K562 (cell line): ENCODE measurements around the gene KCNH2. TPM values are rescaled to one million over a fixed set of nuclear protein-coding genes. Genes with fewer than 3 reads are reported as not detected.

ENCODE experiments used
- ATAC-seq: fragments of 200-7000 bp; cut with Tn5 transposase; 3 replicates; pipeline ENCODE4 v1.9.1; 2020; ENCODE audit warnings: moderate library complexity
- BruUV-seq: library from RNA; stranded (reverse); fragments of 400-500 nt; replicated peaks from 2 replicates; lab custom pipeline; 2021; lab: Mats Ljungman, UMichigan
- CTCF ChIA-PET: fragments of 300-600 bp; formaldehyde crosslinking; extraction: SDS; loops from one replicate; lab custom pipeline; 2021; ENCODE audit warnings: low intra/inter-chr PET ratio; lab: Yijun Ruan, JAX
- POLR2A ChIA-PET: fragments of 300-600, 350-650 bp; sonication (Branson Sonifier 250); formaldehyde crosslinking; extraction: SDS; loops from one replicate; lab custom pipeline; 2021; ENCODE audit warnings: antibody characterized with exemption, inconsistent platforms; lab: Yijun Ruan, JAX
- DNase-seq, 4 experiments: peaks; one replicate each; pipeline versions ENCODE4 v3.0.0 to v3.0.0-alpha.2; 2011 to 2018; ENCODE audit warnings: low spot score in 3 of 4, mixed read lengths in 3 of 4; ENCODE audit errors: extremely low read depth in 1 of 4
- FAIRE-seq: peaks from 2 replicates; lab custom pipeline; 2011; peaks lifted over from hg19 to GRCh38; lab: Jason Lieb, UNC
- H2AFZ ChIP-seq: 2 replicates; pipeline ENCODE4 v1.6.0; 2011; ENCODE audit warnings: low read depth, low read length, control low read depth, inconsistent platforms
- H3K27ac ChIP-seq: fragments of 200-600 bp; 3 replicates; pipeline ENCODE4 v1.8.0; 2011; ENCODE audit warnings: low read depth, mild to moderate bottlenecking, control low read depth, inconsistent platforms, low read length, moderate library complexity, mixed read lengths; ENCODE audit errors: extremely low read depth
- H3K27me3 ChIP-seq, 2 experiments: fragments of 300-600 bp in 1 of 2; 2 replicates in 1 of 2; 3 replicates in 1 of 2; pipeline versions ENCODE4 v1.6.0 to v1.8.0; 2011; ENCODE audit warnings: inconsistent platforms in 2 of 2, low read length in 2 of 2, mild to moderate bottlenecking in 1 of 2, mixed read lengths in 1 of 2, moderate library complexity in 1 of 2; ENCODE audit not compliant: control insufficient read depth in 2 of 2, insufficient read depth in 2 of 2
- H3K36me3 ChIP-seq: fragments of 300-600 bp; 3 replicates; pipeline ENCODE4 v1.8.0; 2011; ENCODE audit warnings: mild to moderate bottlenecking, low read length, inconsistent platforms; ENCODE audit not compliant: control insufficient read depth, insufficient read depth
- H3K4me1 ChIP-seq, 2 experiments: fragments of 200-600 bp in 1 of 2; replicated peaks in 1 of 2; 2 replicates in 1 of 2; 3 replicates in 1 of 2; pipeline versions ENCODE4 v1.5.1 to v1.8.0; 2011; ENCODE audit warnings: inconsistent platforms in 2 of 2, low read length in 2 of 2, mild to moderate bottlenecking in 1 of 2, mixed read lengths in 1 of 2, moderate library complexity in 1 of 2; ENCODE audit not compliant: control insufficient read depth in 2 of 2, insufficient read depth in 2 of 2
- H3K4me2 ChIP-seq: 2 replicates; pipeline ENCODE4 v1.6.1; 2011; ENCODE audit warnings: low read length, control low read depth, inconsistent platforms, mixed read lengths; ENCODE audit not compliant: insufficient read depth
- H3K4me3 ChIP-seq: fragments of 200-600 bp; sonication (generic), shearing (Covaris generic); 2 replicates; pipeline ENCODE4 v1.5.1; 2016; ENCODE audit warnings: control low read depth, inconsistent platforms
- H3K79me2 ChIP-seq: fragments of 200-600 bp; 3 replicates; pipeline ENCODE4 v1.8.0; 2011; ENCODE audit warnings: low read length, inconsistent platforms; ENCODE audit not compliant: control insufficient read depth, insufficient read depth
- H3K9ac ChIP-seq, 2 experiments: 2 replicates each; pipeline versions ENCODE4 v1.6.0 to v1.6.1; 2011; ENCODE audit warnings: low read depth in 2 of 2, low read length in 2 of 2, control low read depth in 1 of 2, inconsistent platforms in 1 of 2, mild to moderate bottlenecking in 1 of 2, mixed read lengths in 1 of 2; ENCODE audit not compliant: insufficient read depth in 1 of 2
- H3K9me1 ChIP-seq: one replicate; pipeline ENCODE4 v1.6.0; 2011; ENCODE audit warnings: inconsistent platforms, mild to moderate bottlenecking, low read length, moderate library complexity; ENCODE audit not compliant: control insufficient read depth, insufficient read depth
- H3K9me3 ChIP-seq: replicated peaks from 2 replicates; pipeline ENCODE4 v1.5.1; 2011; ENCODE audit warnings: low read depth, low read length, inconsistent platforms; ENCODE audit not compliant: control insufficient read depth, insufficient read depth
- H4K20me1 ChIP-seq: replicated peaks from 2 replicates; pipeline ENCODE4 v1.6.1; 2011; ENCODE audit warnings: low read length, inconsistent platforms, mixed read lengths; ENCODE audit not compliant: control insufficient read depth, insufficient read depth
- ARID4B ChIP-seq: sonication (generic); formaldehyde crosslinking; IDR thresholded peaks from 2 replicates; pipeline ENCODE4 v1.8.0; 2022; ENCODE audit warnings: mild to moderate bottlenecking, missing genetic modification reagents
- FIP1L1 ChIP-seq: fragments of 200-400 bp; formaldehyde crosslinking; IDR thresholded peaks from 2 replicates; pipeline ENCODE4 v1.6.1; 2018; ENCODE audit warnings: mild to moderate bottlenecking, low read depth, low read length; ENCODE audit not compliant: poor library complexity, severe bottlenecking
- FOXP1 ChIP-seq: sonication (generic); formaldehyde crosslinking; IDR thresholded peaks from 2 replicates; pipeline ENCODE4 v1.8.0; 2022; ENCODE audit warnings: mild to moderate bottlenecking, missing genetic modification reagents
- ZBTB33 ChIP-seq: sonication (generic); formaldehyde crosslinking; IDR thresholded peaks from 2 replicates; pipeline ENCODE4 v1.8.1; 2023; ENCODE audit warnings: mild to moderate bottlenecking, missing genetic modification reagents
- ZNF384 ChIP-seq: IDR thresholded peaks from 2 replicates; pipeline ENCODE4 v1.6.1; 2012; ENCODE audit warnings: low read depth, low read length, improper control_type of control experiment
- WGBS: fragments of 100-300 bp; shearing (Covaris generic); methylation state at CpG from one replicate; pipeline ENCODE4 v1.1.6; 2016; ENCODE audit warnings: low coverage, mixed read lengths; ENCODE audit not compliant: insufficient coverage; ENCODE audit errors: missing lambda C conversion rate; 5-methylcytosine and 5-hydroxymethylcytosine counted together
- in situ Hi-C: fragments of 300-500 bp; cut with MboI; formaldehyde crosslinking; loops from 4 replicates; pipeline ENCODE4 v1.15.0; 2018; ENCODE audit warnings: inconsistent platforms, mixed read lengths
- intact Hi-C: fragments of 100-400 bp; cut with micrococcal nuclease; formaldehyde crosslinking; loops from 2 replicates; pipeline ENCODE4 v1.14.2; 2022
- polyA plus RNA-seq, 8 experiments: library from polyadenylated mRNA; depleted of rRNA in 4 of 8; stranded (reverse) in 5 of 8; unstranded in 3 of 8; fragments of >200 nt; fragmentation: Nextera tagmentation in 2 of 8; fragmentation: Illumina TruSeq in 1 of 8; extraction: Ambion mirVana in 2 of 8; extraction: Trizol in 1 of 8; gene quantifications; 2 replicates each; pipeline versions ENCODE4 v1.2.1 to v1.2.3, GENCODE V29; 2011 to 2014; ENCODE audit warnings: inconsistent platforms in 1 of 8, missing spikeins in 1 of 8
- total RNA-seq, 7 experiments: library from RNA; depleted of rRNA in 6 of 7; stranded (reverse); fragments of >200 nt in 6 of 7; fragmentation: Illumina TruSeq in 2 of 7; extraction: Trizol in 2 of 7; gene quantifications; 2 replicates each; pipeline versions ENCODE4 v1.2.1 to v1.2.3, GENCODE V29; 2011 to 2021; ENCODE audit warnings: low replicate concordance in 1 of 7

KCNH2 gene
- total and polyA plus RNA-seq, 9 of the 15 experiments (the other 6 are each of a cell fraction or from before 2014, with no cell fraction given), result 18.1 to 368 (median 218) TPM

DNA sequence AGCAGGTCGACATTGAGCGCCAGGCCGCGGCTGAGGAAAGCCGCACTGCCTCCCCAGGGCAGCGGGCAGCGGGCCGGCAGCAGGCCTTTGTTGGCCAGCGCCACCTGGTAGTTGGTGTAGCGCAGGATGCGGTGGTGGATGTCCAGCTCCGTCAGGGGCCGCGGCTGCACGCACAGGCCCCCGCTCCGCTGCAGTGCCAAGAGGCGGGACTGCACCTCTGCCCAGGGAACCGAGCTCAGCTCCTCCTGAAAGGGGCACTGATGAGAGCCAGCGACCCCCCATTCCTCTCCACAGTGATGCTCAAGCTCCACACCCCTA lies 41.0 kb upstream of the KCNH2 start:
- Histone ChIP-seq H4K20me1 (no peaks in the 10 kb centered on the region), H3K4me2 (no peak overlapping the region), H3K36me3 (peaks cover 17% of the 10 kb centered on the region; the same call in 2 of the 3 replicates)
- BruUV-seq, result no TSS peak
- no peak for FAIRE-seq
- CTCF ChIA-PET, result interaction anchor here (1.6 kb wide), 1 partner anchor 11 kb away, joined by 5 read pairs; no protein-coding TSS in a partner anchor
- TF ChIP-seq ZBTB33, result peak; percentile 92
- peak; percentile 1 for TF ChIP-seq FIP1L1
- peak; percentile 56; the same call in 1 of the 2 replicates for TF ChIP-seq ARID4B (CRISPR knock-in tag)
- TF ChIP-seq FOXP1 (CRISPR knock-in tag), result 0 out of 2 replicates have a peak, but pooled peaks have one; percentile 24
- no peak for TF ChIP-seq ZNF384
- TF ChIP-seq, all 486 proteins: peak for 4
- H3K27me3 ChIP-seq, result no peaks in the 10 kb centered on the region; a peak in 1 of 5 replicates
- DNase-seq (no peak), ATAC-seq (no peak)
- H3K27ac ChIP-seq, result no peak overlapping the region
- no peak overlapping the region for H3K4me3 ChIP-seq
- intact Hi-C loops, result loop anchor here (10.0 kb wide), 1 partner anchor 156 kb away; no protein-coding TSS in a partner anchor
- no peaks in the 10 kb centered on the region for H3K79me2 ChIP-seq
- peaks cover 21 to 70% of the 10 kb centered on the region in 2 experiments; a peak in 4 of 5 replicates for H3K4me1 ChIP-seq
- no peaks in the 10 kb centered on the region for H3K9me1 ChIP-seq
- 96% methylated on average over 19 of the region's 20 CpGs for WGBS
- in situ Hi-C loops, result no loop called here
- H3K9ac ChIP-seq, result no peak overlapping the region
- H3K9me3 ChIP-seq, result no peaks in the 10 kb centered on the region
- POLR2A ChIA-PET, result interaction anchor here (0.5 to 14.3 kb wide), 7 partner anchors 10 to 89 kb away, joined by 3 to 146 read pairs (median 4); partner anchors contain the start of genes ABCB8 and FASTK
- H2AFZ ChIP-seq, result no peak overlapping the region
